Stimulated activated CD8-positive, alpha-beta memory T cell treated with anti-CD3 and anti-CD28 coated beads, Interleukin-7, amount 100 ng/mL, for 48 hours (primary cell): ENCODE results near the gene FNDC3B.

Experiments
- DNase-seq, 2 donors: peaks; one replicate each; pipeline ENCODE4 v3.0.0-alpha.2; 2020; ENCODE audit warnings: low read depth in 1 of 2; ENCODE audit errors: extremely low read depth in 1 of 2

Gene FNDC3B

GRCh38 chr3:172184106-172184822, 144.9 kb downstream of the FNDC3B start:
- DNase-seq, result no peak

- no peak for DNase-seq
Observed at GRCh38 chr3:172185907-172186306, 146.5 kb downstream of the FNDC3B start.

GRCh38 chr3:172186607-172187006, 147.2 kb downstream of the FNDC3B start:
- no peak for DNase-seq

GRCh38 chr3:172187511-172187910, 148.1 kb downstream of the FNDC3B start:
- no peak for DNase-seq

- no peak for DNase-seq
Observed at GRCh38 chr3:172188511-172188910, 149.1 kb downstream of the FNDC3B start.

- no peak for DNase-seq
Observed at GRCh38 chr3:172189213-172189612, 149.8 kb downstream of the FNDC3B start.

GRCh38 chr3:172189987-172190603, 150.7 kb downstream of the FNDC3B start:
- DNase-seq, result no peak

GRCh38 chr3:172190980-172191379, 151.6 kb downstream of the FNDC3B start:
- no peak for DNase-seq

GRCh38 chr3:172191629-172192028, 152.3 kb downstream of the FNDC3B start:
- DNase-seq, result no peak

GRCh38 chr3:172192830-172193415, 153.5 kb downstream of the FNDC3B start:
- no peak for DNase-seq

- no peak for DNase-seq
Observed at GRCh38 chr3:172193436-172193835, 154.1 kb downstream of the FNDC3B start.

- no peak for DNase-seq
Observed at GRCh38 chr3:172194702-172195406, 155.5 kb downstream of the FNDC3B start.

- no peak for DNase-seq
Observed at GRCh38 chr3:172195407-172195754, 156.0 kb downstream of the FNDC3B start.

- DNase-seq, result no peak
Observed at GRCh38 chr3:172197344-172197743, 158.0 kb downstream of the FNDC3B start.

- DNase-seq, result no peak
Observed at GRCh38 chr3:172198428-172198827, 159.1 kb downstream of the FNDC3B start.

GRCh38 chr3:172199850-172200369, 160.5 kb downstream of the FNDC3B start:
- no peak for DNase-seq

GRCh38 chr3:172201136-172201869, 161.9 kb downstream of the FNDC3B start:
- no peak for DNase-seq

GRCh38 chr3:172201870-172202236, 162.5 kb downstream of the FNDC3B start:
- DNase-seq, result no peak

- DNase-seq, result no peak
Observed at GRCh38 chr3:172202797-172203196, 163.4 kb downstream of the FNDC3B start.

GRCh38 chr3:172203522-172204258, 164.3 kb downstream of the FNDC3B start:
- no peak for DNase-seq
